Erythroblast (primary cell): ENCODE data around the gene SLC25A6.

Experiments
- GATA1 ChIP-seq: IDR thresholded peaks from 2 replicates; pipeline ENCODE4 v1.6.1; 2011; ENCODE audit warnings: low read depth, mild to moderate bottlenecking, control low read depth, low read length, moderate library complexity
- POLR2A ChIP-seq: IDR thresholded peaks from 2 replicates; pipeline ENCODE4 v1.6.1; 2011; ENCODE audit warnings: mild to moderate bottlenecking, low read length

DNA sequence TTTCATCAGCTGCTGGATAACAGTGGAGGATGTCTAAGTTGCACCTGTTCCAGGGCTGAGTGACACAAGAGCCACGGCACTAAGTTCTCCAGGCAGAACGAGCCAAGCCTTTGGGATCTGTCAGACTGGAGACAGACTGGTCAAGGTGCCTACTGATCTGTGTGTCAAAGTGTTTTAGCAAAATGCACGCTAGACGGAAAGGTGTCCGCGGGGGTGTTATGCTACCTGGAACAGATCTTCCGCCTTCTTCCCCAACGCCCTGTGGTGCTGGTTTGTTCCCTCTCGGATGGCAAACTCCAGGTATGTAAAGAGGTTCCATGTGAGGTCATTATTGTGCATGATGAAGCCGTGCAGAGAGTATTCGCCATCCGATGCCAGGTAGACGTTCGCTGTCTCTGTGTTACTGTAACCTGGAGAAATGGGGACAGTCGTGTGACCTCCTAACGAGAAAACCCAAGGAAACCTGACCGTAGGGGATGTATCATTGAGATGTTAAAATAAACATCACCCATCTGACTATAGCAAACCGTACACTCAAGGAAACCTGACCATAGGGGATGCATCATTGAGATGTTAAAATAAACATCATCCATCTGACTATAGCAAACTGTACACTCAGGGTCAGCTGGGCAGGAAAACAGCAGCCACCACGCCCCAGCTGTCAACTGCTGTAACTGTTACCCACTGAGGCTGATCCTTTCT lies 29.7 kb upstream of the SLC25A6 start:
- no peak for TF ChIP-seq POLR2A
- TF ChIP-seq GATA1 = no peak
